ENCODE measurements around the gene CDH11.

The CDH11 gene

DNA sequence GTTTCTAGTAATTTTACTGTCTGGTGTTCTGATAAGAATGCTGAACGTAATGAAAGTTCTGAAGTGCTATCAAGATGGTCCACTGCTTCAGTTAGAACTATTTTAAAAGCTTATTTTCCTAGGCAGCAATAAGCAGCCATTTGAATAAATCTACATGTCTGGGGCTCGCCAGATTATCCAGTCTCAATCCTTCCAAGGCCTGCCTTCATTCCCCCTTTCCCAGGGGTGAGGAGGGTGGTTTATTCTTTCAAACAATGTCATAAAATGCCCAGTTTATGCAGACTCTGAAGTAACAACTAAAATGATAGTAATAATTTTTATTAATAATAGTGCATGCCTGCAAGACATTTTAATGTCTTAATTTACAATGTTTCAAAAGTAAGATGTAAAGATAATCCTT is 2.4 kb downstream of the CDH11 start:
- H3K4me3 ChIP-seq (ENCODE audit: low read depth, low read length) = peak overlapping the region; percentile 94
- no peak for DNase-seq (ENCODE audit: low read depth)

DNA sequence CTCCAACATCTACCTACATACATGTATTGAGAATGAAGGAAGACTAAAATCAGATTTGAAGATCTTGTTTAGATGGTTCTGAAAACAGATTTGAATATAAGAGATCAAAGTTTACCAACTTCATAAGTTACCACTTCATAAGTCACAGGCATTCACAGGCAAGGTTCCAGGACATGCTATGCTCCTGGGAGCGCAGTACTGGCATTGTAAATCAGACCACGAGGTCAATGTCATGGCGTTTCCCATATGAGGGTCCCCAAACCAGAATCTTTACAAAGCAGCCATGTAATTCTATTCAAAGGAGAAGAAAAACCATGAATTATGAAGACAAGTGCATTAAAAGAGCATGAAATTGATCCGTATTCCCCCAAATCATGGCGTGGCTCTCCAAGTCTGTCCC is 3.0 kb downstream of the CDH11 start:
- no peak for DNase-seq (ENCODE audit: low read depth)
- peak overlapping the region; percentile 94 for H3K4me3 ChIP-seq (ENCODE audit: low read depth, low read length)

DNA sequence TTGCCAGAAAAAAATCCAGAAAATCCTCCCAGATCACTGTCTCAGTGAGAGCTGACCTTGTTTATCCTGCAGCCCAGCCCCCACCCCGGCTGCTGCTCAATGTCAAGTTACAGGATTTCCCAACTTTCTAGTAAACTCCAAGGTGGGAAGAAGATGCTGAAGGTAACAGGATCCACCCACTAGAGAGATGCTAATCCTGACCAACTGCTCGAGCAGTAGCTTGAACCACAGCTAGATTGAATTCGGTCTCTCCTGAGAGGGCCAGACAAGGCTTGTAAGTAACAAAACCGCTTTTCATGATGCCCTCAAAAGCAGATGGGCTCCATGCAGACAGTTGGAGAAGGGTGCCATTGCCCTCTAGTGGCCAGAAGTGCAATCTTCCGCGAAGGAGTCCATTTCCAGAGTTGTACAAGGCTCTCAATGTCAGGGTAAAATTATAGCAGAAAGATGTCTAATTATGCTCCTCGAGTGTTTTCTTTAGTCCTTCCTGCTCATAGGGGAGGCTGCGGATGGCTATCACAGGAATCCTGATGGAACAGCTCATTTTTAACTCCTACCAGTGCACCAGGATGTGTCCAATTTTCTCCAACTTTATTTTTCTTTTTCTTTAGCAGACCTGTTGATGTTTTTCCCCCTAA is 3.9 kb downstream of the CDH11 start:
- peak; percentile 71 for DNase-seq (ENCODE audit: low read depth)
- no peak overlapping the region for H3K4me3 ChIP-seq (ENCODE audit: low read depth, low read length)

DNA sequence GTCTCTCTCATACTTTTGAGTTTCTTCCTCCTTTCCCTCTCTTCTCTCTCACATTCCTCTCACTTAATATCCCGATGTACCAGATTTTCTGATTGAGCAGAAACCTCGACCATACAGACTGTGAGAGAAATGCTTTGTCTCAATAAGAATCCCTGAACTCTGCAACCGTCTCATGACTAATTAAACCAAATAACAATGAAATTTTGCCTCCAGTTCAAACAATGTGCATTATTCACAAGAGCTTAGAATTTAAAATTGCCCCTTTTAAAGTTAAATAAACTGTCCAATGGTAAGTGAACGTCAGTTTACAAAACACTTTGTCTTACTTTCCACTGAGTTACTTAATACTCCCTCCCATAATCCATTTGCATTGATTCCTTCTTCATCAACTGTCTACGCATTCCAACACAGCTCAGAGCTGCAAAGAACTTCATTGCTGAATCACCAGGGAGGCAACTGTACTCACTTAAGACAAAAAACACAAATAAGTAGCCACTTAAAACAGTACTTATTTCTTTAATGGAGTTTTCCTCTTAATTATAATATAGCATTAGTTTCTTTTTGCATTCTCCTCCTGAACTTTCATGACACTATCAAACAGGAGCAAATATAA is 4.9 kb downstream of the CDH11 start:
- H3K4me3 ChIP-seq (ENCODE audit: low read depth, low read length) = no peak overlapping the region
- no peak for DNase-seq (ENCODE audit: low read depth)

DNA sequence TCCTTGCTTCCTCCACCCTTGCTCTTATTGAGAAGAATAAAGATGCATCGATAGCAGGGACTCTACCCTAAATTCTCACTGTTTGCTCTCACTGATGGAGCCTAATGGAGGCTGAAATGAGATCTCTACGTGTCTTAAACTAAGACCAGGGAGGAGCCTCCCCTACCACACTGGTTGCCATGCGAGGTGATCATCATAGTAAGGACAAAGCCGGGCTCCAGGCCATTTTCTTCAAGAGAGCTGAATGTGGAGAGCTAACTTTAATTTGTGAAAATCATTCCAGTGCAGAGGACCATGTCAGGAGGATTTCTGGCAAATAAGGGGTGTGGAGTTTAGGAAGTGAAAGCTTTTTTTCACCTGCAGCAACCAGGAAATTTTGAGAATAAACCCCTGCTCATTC is 5.6 kb downstream of the CDH11 start:
- H3K4me3 ChIP-seq (ENCODE audit: low read depth, low read length) = no peak overlapping the region
- no peak for DNase-seq (ENCODE audit: low read depth)

DNA sequence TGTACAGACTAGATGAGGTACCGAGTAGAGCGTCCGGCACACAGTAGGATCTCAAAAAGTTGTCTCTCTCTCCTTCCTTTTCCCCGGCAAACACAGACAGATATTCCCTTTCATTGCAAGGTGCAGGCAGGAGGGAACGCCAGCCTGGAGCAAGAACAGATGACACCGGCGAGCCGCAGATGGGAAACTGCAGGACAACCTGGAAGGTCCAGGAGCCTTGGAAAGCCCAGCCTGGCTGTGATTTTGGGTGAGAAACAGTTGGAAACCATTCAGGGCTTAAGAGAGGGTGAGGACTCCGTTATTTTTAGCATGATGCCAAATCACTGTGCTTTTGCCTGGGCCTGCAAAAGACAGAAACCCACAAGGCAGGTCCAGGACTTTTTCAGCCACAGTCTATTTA is 7.3 kb downstream of the CDH11 start:
- no peak for DNase-seq (ENCODE audit: low read depth)
- no peak overlapping the region for H3K4me3 ChIP-seq (ENCODE audit: low read depth, low read length)

DNA sequence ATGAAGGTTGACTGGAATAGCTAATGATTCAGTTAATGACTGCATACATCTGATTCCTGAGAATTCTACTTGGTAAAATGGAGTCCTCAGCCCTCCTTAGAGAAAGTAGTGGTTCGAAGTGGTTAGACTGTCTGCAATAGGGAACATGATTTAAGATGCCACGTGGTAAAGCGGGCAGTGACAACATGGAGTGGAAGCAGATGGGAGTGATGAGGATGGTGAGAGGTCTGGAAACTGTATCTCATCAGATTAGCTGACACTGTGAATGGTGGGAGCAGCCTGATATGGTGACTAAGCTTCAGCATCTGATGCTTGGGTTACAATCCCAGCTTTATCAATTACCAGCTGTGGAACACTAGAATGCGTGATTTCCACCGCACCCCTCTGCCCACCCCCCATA is 8.4 kb downstream of the CDH11 start:
- H3K4me3 ChIP-seq (ENCODE audit: low read depth, low read length) = no peak overlapping the region
- DNase-seq (ENCODE audit: low read depth) = no peak

DNA sequence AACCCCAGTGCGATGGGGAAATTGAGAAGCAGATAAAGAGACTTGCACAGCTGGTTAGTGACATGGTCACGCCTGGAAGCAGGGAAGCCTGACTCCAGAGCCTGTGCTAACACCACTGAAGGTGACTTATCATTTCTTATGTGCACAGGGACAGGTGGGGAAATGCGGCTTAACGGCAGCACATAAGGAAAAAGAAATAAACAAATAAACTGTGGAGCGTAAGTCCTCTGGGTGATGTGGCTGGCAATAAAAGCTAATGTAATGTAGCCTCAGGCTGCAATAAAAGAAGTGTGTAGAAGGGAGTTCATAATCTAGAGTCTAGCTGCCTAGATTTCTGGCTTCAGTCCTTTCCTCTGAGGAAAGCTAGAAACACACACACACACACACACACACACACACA is 10.6 kb downstream of the CDH11 start:
- no peak overlapping the region for H3K4me3 ChIP-seq (ENCODE audit: low read depth, low read length)
- no peak for DNase-seq (ENCODE audit: low read depth)

DNA sequence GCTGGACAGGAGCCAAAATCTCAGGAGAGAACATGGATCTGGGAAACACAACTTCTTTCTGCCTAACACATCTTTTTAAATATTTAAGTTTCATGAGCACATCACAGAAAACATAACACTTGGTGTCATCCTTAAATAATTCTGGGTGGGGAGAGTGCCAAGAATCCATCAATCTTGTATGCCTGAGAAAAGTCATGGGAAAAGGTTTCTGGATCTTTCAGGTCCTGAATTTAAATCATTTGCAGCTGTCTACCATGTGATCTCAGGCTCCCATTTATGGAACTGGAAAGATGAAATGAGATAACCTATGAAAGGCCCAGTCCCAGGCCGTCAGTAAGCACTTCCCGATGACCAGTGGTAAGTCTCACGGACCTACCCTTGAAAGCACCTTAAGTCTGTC is 15.1 kb downstream of the CDH11 start:
- H3K4me3 ChIP-seq (ENCODE audit: low read depth, low read length) = no peak overlapping the region
- no peak for DNase-seq (ENCODE audit: low read depth)

DNA sequence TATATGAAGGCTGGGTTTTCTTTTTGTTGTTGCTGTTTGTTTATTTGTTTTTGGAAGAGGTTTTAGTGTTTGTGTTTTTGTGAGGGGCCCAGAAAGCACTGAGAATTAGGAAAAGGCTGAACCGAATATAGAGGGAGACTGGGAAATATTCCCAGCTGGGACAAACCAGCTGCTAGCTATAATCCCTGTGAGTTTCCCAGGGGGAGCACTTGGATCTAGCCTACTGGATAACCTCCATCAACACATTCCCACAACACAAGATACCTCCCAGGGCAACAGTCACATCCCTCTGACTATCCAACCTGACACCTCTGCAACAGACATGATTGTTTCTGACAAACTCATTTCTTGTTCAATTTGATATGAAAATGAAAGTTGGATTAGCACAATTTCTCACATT is 16.7 kb downstream of the CDH11 start:
- no peak overlapping the region for H3K4me3 ChIP-seq (ENCODE audit: low read depth, low read length)
- no peak for DNase-seq (ENCODE audit: low read depth)

DNA sequence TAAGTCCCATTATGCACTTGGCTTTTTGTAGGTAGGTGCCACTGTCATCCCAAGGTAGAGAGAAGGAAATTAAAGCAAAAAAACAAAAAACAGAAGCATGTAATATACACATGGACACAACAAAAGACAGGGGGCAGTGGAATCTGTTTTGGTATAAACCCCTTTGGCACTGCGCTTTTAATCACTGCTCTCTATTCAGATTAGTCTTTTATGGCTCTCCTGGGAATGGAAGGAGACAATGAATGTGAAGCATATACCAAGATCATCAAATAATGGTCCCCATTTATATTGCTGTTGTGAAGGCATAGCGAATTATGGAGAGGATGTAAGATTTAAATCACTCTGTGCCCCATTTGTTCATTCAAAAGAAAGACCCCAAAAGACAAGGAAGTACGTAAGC is 17.4 kb downstream of the CDH11 start:
- H3K4me3 ChIP-seq (ENCODE audit: low read depth, low read length) = no peak overlapping the region
- DNase-seq (ENCODE audit: low read depth) = no peak

DNA sequence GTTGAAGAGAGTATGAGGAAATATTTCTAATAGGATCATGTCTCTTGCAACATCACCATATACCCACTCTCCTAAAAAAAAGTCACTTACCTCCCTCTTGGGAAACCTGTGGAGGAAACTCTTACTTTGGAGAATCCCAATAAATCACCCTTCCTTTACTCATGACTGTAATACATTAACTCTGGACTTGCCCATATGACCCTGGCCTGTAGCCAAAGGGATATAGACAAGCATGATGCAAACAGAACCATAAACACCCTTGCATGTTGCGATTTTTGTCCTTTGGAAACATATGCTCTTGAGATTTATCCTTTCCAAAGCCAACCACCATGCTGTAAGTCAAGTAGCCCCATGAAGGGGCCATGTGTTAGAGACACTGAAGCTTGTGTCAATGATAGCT is 19.5 kb downstream of the CDH11 start:
- DNase-seq (ENCODE audit: low read depth) = peak; percentile 70
- H3K4me3 ChIP-seq (ENCODE audit: low read depth, low read length) = no peak overlapping the region

DNA sequence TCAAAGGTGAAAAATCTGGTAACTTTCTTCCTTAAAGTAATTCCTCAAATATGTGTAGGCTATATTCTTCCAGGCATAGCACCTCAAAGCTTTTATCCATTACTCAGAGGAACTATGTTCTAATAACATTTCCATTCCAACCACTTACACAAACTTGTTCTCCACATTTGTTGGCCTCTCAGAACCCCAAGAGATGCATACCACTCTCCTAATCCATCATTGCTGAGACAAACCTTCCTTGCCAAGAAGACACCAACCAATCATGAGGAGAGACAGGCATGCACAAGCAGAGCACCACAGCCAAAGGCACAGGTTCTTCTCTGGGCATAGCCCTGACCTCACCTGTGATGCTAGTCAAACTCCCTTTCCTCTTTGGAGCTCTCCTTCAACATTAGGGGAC is 20.9 kb downstream of the CDH11 start:
- H3K4me3 ChIP-seq (ENCODE audit: low read depth, low read length) = no peak overlapping the region
- no peak for DNase-seq (ENCODE audit: low read depth)

DNA sequence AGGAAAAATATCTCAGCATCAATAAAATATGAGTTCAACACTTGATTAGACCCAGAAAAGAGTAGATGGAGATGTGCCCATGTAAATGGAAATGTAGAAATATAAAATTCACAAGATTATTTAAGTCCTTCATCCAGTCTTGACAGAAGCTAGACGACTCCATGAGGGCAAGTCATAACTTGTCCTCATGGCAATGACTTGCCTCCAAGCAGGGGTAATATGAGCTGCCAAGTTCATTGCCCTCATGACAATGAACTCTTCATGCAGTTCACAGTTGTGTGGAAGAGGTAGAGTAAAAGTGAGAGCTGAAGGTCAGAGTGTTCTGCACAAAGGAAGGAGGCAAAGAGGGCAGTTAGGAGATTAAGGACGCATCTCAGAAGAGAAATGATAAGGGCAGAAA is 22.3 kb downstream of the CDH11 start:
- no peak for DNase-seq (ENCODE audit: low read depth)
- no peak overlapping the region for H3K4me3 ChIP-seq (ENCODE audit: low read depth, low read length)

DNA sequence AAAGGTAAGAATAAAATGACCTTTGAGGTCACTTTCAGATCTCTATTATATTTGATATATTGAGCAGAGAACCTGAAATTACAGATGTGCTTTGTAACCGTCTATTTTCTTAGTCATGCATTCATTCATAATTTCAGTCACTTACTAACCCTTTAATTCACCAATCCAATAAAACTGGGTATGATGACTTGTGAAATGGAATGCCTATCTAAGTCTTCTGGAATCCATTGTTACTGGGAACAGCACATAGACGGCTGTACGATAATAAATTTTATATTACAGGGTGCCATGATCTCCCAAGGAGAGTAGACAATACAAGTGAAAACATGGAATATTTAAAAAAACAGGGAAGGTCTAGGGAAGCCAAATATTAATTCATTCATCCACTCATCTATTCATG is 22.9 kb downstream of the CDH11 start:
- DNase-seq (ENCODE audit: low read depth) = no peak
- H3K4me3 ChIP-seq (ENCODE audit: low read depth, low read length) = no peak overlapping the region

DNA sequence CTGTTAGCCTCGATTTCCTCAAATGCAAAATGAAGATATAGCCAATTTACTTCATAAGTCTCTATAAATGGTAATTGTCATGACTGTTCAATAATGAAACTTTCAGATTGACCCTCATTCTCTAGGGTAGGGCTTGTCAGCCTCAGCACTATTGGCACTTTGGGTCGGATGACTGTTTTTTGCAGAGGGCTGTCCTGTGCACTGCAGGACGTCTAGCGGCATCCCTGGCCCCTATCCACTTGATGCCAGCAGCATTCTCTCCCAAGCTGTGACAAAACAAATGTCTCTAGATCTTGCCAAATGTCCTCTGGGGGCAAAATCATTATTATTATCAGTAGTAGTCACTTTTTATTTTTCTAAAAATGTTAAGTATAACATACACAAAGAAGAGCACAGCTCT is 24.6 kb downstream of the CDH11 start:
- H3K4me3 ChIP-seq (ENCODE audit: low read depth, low read length) = no peak overlapping the region

DNA sequence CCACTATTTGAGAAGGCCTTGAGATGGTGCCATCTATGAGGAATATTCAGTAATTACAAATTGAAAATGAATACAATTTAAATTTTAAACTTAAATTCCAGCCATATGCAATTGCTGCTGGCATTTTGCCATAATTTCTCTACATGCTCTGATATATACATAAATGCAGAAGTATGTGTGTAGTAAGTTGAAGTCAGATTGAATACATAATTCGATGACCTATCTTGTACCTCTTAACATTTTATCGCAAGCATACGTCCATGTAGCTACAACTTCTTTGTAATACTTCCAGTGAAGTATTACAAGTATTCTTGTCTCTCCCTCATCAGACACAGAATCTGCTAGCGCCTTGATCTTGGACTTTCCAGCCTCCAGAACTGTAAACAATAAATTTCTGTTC is 26.0 kb downstream of the CDH11 start:
- no peak overlapping the region for H3K4me3 ChIP-seq (ENCODE audit: low read depth, low read length)
- no peak for DNase-seq (ENCODE audit: low read depth)

More for the DNA sequence above, 24.6 kb downstream of the CDH11 start:
- no peak for DNase-seq (ENCODE audit: low read depth)

DNA sequence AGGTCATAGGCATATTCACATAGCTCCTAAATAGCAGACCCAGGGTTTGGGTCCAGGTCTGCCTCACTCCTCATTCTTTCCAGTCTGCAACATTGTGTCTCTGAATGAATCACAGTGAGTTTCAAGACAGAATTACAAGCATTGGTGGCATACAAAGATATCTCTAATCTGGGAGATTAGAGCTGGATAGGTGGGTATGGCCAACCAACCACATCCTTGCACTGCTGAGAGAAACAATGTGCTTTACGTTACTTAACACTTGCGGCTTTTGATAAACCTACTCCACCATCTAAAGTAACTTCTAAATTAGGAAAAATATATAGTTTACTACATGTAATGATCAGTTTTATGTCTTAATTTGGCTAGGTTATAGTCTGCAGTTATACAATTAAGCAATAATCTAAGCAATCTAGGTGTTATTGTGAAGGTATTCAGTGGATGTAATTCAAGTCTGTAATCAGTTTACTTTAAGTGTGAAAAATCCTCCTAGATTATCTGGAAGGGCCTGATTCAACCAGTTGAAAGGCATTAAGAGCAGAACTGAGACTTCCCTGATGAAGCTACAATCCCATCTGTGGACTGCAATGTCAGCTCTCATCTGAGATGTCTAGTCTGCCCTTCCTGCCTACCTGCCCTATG is 26.7 kb downstream of the CDH11 start:
- DNase-seq (ENCODE audit: low read depth) = no peak
- no peak overlapping the region for H3K4me3 ChIP-seq (ENCODE audit: low read depth, low read length)

DNA sequence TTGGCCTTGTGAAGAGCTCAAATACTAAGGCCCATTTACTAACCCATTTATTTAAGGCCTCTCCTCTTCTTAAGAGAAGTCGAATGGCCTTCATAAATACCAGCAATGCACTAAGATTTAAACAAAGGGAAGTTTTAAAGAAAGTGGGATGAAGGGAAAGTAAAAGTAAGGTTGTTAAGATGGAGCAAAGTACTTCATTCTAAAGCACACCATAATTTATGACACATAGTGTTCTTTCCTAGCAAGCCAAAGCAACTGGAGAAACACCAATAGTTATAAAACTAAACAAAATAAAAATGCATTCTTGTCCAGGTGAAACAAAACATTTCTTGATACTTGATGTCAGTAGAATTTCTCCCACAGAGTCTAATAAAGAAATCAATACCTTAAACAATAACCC is 27.9 kb downstream of the CDH11 start:
- no peak for DNase-seq (ENCODE audit: low read depth)

DNA sequence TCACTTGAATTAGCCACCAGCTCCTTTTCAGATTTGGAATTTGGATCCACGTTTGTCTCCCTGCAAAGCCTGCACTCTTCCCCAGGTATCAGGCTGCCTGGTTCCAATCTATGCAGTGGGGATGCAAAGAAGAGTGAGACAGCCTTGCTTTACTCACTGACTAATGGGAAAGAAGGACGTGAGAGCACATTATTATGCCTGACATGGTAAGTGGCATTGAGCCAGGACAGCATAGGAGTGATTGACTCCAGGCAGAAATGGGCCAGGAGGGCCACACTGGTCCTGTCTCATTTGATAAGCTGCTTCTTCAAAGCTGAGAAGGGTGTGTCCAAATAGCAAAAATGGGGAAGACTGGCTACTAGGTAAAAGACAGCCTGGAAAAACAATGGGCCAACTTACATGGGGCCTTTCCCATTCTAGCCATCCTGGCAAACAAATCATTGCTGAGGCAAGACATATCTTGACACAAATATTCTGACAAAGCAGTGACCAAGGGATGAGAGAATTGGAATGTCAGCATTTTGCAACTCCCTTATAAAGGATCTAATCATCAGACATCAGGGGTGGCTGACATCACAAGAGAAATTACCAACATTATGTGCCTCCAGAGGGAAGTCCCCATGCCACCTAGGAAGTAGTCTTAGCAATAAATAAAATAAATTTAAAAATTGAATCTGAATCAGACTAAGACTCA is 38.6 kb downstream of the CDH11 start:
- H3K4me3 ChIP-seq (ENCODE audit: low read depth, low read length) = no peak overlapping the region
- no peak for DNase-seq (ENCODE audit: low read depth)

More for the DNA sequence above, 27.9 kb downstream of the CDH11 start:
- no peak overlapping the region for H3K4me3 ChIP-seq (ENCODE audit: low read depth, low read length)

DNA sequence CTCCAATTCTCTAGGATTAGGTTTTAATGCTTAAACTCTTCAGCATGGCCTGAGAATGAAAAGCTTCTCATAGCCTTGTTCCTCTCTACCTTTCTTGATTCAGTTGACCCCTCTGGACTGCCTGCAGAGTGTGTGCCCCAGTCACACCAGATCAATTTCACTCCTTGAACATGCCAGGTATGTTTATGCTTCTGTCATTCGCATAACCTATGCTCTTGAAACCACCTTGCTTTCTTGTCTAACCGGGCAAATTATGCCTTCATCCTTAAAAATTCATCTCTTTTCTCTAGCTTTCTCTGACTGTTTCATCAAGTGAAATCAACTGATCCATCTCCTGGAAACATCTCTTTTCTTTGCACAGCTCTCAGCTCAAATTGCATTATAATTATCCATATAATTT is 42.3 kb downstream of the CDH11 start:
- no peak overlapping the region for H3K4me3 ChIP-seq (ENCODE audit: low read depth, low read length)
- no peak for DNase-seq (ENCODE audit: low read depth)

All from skeletal muscle cell (primary cell).